ENCODE measurements around the gene EI24.

The EI24 gene

DNA sequence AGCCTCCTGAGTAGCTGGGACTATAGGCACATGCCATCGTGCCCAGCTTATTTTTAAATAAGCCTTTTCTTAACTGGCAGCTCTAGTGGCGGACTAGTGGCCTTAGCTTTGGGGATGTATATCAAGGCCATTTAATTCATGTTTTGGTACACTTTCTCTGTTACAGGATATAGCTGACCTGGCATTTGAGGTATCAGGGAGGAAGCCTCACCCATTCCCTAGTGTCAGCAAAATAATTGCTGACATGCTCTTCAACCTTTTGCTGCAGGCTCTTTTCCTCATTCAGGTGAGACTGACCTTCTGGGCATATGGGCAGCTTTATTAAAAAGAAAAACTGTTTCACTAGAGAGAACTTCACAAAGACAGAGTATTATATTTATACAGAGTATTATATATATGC is 9.5 kb downstream of the EI24 start:
- no peak for DNase-seq (ENCODE audit: low read depth)
- TF ChIP-seq CTCF (IDR thresholded peaks at IDR 0.05; ENCODE audit: control insufficient read depth, extremely low read depth, insufficient read depth) = no peak
- no peak overlapping the region for H3K4me3 ChIP-seq (ENCODE audit: low read depth, low read length)

DNA sequence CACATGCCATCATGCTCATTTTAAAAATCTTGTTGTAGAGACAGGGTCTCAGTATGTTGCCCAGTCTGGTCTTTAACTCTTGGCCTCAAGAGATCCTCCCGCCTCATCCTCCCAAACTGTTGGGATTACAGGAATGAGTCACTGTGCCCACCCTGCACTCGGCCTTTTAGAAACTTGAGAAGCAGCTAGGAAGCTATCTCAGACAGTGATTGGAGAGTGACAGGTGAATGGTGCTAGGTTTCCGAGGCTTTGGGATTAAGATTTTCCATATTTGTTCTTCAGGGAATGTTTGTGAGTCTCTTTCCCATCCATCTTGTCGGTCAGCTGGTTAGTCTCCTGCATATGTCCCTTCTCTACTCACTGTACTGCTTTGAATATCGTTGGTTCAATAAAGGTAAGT is 10.5 kb downstream of the EI24 start:
- no peak overlapping the region for H3K4me3 ChIP-seq (ENCODE audit: low read depth, low read length)
- no peak for DNase-seq (ENCODE audit: low read depth)
- no peak for TF ChIP-seq CTCF (IDR thresholded peaks at IDR 0.05; ENCODE audit: control insufficient read depth, extremely low read depth, insufficient read depth)

DNA sequence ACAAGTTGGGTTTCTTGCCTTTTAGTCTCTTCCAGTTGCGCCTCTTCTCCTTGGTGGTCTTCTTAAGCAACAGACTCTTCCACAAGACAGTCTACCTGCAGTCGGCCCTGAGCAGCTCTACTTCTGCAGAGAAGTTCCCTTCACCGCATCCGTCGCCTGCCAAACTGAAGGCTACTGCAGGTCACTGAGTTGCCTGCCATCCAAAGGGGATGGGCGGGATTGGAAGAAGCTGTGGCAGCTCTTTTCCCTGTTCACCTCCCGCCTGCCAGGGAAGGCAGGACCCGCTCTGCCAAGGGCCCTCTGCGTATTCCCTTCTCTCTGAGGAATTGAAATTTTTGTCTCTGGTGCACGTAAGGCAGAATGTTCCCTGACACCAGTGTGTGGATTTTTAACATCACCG is 14.2 kb downstream of the EI24 start:
- TF ChIP-seq CTCF (IDR thresholded peaks at IDR 0.05; ENCODE audit: control insufficient read depth, extremely low read depth, insufficient read depth) = no peak
- no peak for DNase-seq (ENCODE audit: low read depth)
- H3K4me3 ChIP-seq (ENCODE audit: low read depth, low read length) = no peak overlapping the region

GRCh38 chr11:125585487-125585886 is 16.2 kb downstream of the EI24 start:
- TF ChIP-seq CTCF (IDR thresholded peaks at IDR 0.05; ENCODE audit: control insufficient read depth, extremely low read depth, insufficient read depth) = no peak
- H3K4me3 ChIP-seq (ENCODE audit: low read depth, low read length) = no peak overlapping the region
- no peak for DNase-seq (ENCODE audit: low read depth)

- no peak overlapping the region for H3K4me3 ChIP-seq (ENCODE audit: low read depth, low read length)
- no peak for TF ChIP-seq CTCF (IDR thresholded peaks at IDR 0.05; ENCODE audit: control insufficient read depth, extremely low read depth, insufficient read depth)
- no peak for DNase-seq (ENCODE audit: low read depth)
Measured at GRCh38 chr11:125586623-125587022, 17.3 kb downstream of the EI24 start.

DNA sequence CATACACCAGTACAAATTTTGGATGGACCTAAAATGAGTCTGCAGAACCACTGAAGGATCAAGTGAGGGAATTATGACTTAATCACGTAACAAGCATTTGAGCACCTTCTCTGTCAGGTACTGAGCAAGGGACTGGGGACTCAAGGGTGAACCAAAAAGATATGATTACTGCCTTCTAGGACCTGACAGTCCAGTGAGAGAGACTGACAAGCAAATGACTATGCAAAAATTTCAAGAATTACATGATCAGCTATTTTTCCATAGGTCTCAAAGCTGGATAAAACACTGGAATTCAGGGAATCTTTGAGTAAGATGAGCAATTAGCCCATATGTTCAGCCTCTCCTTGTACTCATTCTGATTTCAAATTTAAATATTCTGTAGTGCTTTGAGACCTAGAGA is 18.2 kb downstream of the EI24 start:
- no peak overlapping the region for H3K4me3 ChIP-seq (ENCODE audit: low read depth, low read length)
- no peak for TF ChIP-seq CTCF (IDR thresholded peaks at IDR 0.05; ENCODE audit: control insufficient read depth, extremely low read depth, insufficient read depth)
- no peak for DNase-seq (ENCODE audit: low read depth)

DNA sequence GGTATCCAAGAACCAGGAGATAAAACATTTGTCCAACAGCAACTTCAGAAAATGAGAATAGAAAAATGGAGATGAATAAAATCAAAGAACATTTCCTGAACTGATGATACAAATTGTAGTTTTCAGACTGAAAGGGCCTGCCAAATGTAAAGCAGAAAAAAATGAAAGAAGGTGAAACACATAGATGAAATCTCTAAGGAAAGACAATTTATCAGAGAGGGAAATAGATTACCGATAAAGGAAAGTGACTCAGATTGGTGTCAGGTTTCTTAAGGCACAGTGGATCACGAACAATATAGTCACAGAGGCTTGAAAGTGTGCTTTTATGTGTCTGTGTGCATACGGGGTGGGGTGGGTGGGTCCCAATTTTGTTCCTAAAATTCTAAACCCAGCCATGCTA is 19.2 kb downstream of the EI24 start:
- no peak for TF ChIP-seq CTCF (IDR thresholded peaks at IDR 0.05; ENCODE audit: control insufficient read depth, extremely low read depth, insufficient read depth)
- DNase-seq (ENCODE audit: low read depth) = no peak
- H3K4me3 ChIP-seq (ENCODE audit: low read depth, low read length) = no peak overlapping the region
